NCI-H2081 treated with DMSO at 0.1 percent for 48 hours (cell line): Measurements from ENCODE around the gene C1QTNF5.

Experiments
- DNase-seq: peaks from one replicate; lab custom pipeline; 2025; lab: John Stamatoyannopoulos, UW

The C1QTNF5 gene

DNA sequence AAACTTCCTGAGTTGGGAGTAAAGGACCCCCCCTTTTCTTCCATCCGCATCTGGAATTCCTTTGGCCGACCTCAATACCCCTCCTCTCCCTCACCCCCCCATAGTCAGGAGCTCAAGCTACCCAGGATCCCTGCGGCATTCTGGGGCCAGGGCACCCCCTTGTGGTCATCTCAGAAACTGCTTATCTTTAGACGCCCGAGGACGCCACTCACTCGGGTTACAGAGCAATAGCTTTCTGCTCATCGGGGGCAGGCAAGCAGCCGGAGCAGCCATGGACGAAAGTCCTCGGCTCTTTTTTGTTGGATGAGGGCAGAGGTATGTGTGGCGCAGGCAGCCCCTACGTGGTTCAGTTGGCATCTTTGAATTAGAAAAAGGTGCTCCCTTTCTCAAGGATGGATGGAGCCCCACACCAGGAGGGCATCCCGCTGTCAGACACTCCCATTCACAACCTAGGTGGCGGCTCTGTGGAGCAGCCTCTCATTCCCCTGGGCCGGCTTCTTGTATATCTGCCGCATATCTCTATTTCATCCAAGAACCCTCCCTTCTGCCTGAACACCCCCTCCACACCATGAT, 2.3 kb downstream of the C1QTNF5 start:
- no peak for DNase-seq

- no peak for DNase-seq
These were observed 2.9 kb downstream of the C1QTNF5 start for GRCh38 chr11:119337581-119338317.

DNA sequence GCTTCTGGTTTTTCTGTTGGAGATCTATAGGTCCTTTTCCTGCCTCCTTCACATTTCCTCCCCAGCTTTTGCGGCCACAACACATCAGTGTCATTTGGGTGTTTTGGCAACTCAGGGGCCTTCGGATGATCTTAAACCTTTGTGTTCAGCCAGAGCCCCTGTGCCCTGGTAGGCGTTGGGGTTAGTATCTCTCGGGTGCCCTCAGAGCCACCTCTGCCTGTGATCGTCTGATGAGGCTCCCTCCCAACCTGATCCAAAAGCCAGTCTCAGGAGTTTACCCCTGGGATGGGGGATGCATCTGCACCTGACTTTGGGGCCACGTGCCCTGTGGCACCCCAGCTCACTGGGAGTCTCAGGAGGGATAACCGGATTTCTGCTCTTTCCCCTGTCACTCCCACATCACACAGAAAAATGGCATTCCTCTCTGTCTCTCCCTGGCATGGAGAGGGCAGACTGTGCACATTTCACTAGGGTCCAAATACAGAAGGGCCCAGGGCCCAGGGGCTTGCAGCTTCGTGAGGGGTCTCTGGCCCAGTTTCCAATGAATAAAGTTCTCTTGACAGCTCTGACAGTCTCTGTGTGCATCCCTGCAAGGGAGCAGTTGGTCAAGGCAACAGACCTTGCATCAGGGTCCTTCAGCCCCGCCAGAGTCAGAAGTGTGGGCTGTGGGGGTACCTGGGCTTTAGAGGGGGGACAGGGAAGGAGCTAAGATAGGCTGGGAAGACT, 3.8 kb downstream of the C1QTNF5 start:
- DNase-seq = no peak

GRCh38 chr11:119335655-119336543, 4.8 kb downstream of the C1QTNF5 start:
- DNase-seq = no peak

DNA sequence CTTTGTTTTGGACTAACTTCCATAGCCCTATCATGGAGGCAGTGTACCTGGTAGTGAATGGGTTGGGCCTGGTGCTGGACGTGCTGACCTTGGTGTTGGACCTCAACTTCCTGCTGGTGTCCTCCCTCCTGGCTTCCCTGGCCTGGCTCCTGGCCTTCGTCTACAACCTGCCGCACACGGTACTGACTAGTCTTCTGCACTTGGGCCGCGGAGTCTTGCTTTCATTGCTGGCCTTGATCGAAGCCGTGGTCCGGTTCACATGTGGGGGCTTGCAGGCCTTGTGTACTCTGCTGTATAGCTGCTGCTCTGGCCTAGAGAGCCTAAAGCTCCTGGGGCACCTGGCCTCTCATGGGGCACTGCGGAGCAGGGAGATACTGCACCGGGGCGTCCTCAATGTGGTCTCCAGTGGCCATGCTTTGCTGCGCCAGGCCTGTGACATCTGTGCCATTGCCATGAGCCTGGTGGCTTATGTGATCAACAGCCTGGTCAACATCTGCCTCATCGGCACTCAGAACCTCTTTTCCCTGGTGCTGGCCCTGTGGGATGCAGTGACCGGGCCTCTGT, 5.5 kb downstream of the C1QTNF5 start:
- DNase-seq = no peak

- DNase-seq = peak; percentile 96
These were observed 6.3 kb downstream of the C1QTNF5 start, which contains the start of gene RNF26 for GRCh38 chr11:119334174-119334930. TSS of gene RNF26 (plus strand) at chr11:119334527. CDS start at chr11:119335123, 596 bp downstream.

DNA sequence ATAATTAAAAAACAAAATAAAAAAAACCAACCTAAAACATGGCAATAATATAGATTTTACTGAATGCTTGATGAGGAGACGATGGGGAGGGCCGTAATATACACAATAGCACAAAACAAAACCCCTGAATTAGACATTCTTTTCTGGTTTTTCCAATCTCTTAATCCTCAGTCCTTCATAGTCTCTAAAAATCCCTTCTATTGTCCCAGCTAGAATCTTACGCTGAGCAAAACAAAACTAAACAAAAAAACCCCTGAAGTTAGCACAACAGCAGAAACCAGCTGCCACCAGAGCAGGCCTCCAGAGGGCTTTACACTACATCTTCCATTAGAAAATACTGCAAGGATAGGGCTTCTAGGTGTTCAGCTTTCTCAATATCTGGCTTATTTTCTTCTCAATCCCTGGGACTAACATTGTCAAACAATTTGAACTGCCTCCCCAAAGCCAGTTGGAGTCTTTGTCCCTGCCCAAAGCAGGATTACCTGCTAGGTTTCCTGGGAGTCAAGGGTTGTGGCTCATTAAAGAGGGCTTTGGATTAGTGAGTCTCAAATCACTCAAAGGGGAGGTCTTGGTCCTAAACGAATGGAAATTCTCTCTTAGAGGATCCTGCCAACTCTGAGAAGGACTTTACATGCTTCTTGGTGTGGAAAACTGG, 8.4 kb downstream of the C1QTNF5 start:
- DNase-seq = no peak

GRCh38 chr11:119330237-119330636, 10.4 kb downstream of the C1QTNF5 start:
- DNase-seq = no peak

- DNase-seq = no peak
These were observed 11.4 kb downstream of the C1QTNF5 start for GRCh38 chr11:119329320-119329719.

DNA sequence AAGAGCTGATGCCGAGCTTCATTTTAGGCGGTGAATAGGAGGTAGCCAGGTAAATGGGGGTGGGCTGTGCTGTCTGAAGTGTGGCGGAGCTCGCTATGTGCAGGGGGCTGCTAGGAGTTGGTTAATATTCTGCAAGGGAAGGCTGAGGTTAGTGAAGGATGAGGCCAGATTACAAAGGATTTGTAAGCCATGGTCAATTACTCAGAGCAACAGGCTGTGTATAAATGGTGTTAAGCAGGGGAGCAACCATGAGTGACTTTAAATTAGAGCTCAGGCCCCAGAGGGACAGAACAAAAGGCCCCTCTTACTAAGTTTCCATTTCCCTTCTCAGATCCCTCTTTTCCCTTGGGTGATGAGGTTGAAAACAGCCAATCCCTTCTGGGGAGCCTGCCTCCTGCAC, 16.5 kb downstream of the C1QTNF5 start:
- DNase-seq = no peak

DNA sequence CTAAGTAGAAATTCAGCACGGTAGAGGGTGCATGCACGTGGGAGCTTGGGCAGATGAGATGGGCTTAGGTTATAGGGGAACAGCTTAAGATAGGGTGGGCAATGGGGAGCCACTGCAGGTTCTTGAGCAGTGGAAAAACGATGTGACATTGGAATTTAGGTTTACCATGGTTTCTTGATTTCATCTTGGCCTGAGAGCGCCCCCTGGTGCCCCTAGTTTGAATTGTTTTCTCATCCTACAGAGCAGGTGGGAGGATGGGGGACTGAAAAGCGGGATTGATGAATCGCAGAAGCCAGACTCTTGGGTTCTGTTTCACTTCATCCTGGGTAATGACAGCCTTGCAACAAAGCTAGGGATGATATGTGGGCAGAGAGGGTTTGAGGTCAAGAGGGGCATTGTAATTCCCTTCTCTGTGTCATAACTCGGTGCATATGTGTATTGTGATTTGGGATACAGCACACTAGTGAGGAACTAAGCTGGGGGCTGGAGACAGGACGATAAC, 17.1 kb downstream of the C1QTNF5 start:
- DNase-seq = peak; percentile 24

- no peak for DNase-seq
These were observed 17.7 kb downstream of the C1QTNF5 start for GRCh38 chr11:119322921-119323531.

DNA sequence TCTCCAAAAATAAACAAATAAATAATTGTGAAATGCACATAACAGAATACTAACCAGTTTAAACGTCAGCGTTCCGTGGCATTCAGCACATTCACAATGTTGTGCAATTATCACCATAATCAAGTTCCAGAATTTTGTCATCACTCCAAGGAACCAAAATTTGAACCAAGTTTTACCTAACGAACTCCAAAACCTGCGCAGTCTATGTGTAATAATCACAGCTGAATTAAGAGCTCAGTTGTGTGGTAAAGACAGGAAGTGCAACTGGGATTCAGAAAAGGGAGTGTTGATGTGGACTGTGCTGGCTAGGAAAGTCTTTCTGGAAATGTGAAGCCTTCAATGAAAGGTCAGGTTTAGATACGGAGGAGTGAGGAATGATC, 18.3 kb downstream of the C1QTNF5 start:
- no peak for DNase-seq

DNA sequence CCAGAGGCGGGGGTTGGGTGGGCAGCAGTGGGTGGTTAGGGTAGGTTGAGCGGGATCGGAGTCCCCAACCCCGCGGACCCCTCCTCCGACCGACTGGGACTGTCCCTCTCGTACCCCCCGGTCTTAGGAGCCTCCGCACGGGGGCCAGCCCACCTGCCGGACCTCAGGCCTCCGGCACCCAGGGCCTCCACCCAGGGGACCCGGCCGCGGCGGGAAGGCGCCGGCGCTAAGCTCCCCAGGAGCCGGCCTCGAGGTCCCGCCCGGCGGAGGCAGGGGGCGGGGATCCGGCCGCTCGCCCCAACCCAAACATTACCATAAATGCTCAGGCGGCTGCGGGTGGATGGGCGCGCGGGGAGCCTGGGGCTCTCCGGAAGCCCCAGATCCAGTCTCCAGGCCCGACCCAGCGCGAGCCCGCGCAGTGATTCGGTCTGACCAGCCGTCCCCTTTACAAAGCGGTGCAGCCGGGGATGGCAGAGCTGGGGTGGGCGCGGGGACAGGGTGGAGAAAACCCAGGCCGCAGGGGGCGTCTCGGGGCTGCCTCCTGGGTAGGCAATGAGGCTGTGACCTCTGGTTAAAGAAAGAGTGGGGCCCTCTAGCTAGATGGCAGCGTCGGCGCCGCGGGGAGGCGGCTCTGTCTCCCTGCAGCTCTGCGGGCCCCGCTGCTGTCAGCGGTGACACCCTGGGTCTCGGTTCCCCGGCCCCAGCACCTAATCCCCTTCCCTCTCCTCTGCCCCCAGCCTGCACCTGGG, 19.7 kb downstream of the C1QTNF5 start:
- DNase-seq = no peak

GRCh38 chr11:119320240-119320775, 20.4 kb downstream of the C1QTNF5 start:
- no peak for DNase-seq

- no peak for DNase-seq
These were observed 20.9 kb downstream of the C1QTNF5 start for GRCh38 chr11:119319700-119320239.

- DNase-seq = no peak
These were observed 21.5 kb downstream of the C1QTNF5 start for GRCh38 chr11:119319136-119319699.
